ENCODE measurements around the gene AKIP1.

AKIP1 gene

DNA sequence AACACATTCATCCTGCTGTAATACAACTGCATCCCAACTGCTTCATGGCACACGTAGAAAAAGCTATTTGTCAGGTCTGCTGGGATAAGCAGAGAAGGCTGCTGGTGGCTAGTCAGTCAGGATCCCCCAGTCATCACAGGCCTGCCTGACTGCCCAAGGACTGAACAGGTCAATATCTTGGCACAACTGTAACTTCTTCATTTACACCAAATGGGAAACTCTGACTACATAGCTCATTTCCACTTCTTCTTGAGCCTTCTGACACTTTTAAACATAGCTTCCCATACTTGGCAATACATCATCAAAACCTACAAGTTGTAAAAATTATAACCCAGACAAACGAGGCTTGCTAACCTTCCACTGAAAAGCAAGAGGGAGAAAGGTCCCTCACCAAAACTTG lies 50.4 kb downstream of the AKIP1 start:
- no peak for DNase-seq

GRCh38 chr11:8962841-8963240 lies 51.9 kb downstream of the AKIP1 start:
- no peak for DNase-seq

DNA sequence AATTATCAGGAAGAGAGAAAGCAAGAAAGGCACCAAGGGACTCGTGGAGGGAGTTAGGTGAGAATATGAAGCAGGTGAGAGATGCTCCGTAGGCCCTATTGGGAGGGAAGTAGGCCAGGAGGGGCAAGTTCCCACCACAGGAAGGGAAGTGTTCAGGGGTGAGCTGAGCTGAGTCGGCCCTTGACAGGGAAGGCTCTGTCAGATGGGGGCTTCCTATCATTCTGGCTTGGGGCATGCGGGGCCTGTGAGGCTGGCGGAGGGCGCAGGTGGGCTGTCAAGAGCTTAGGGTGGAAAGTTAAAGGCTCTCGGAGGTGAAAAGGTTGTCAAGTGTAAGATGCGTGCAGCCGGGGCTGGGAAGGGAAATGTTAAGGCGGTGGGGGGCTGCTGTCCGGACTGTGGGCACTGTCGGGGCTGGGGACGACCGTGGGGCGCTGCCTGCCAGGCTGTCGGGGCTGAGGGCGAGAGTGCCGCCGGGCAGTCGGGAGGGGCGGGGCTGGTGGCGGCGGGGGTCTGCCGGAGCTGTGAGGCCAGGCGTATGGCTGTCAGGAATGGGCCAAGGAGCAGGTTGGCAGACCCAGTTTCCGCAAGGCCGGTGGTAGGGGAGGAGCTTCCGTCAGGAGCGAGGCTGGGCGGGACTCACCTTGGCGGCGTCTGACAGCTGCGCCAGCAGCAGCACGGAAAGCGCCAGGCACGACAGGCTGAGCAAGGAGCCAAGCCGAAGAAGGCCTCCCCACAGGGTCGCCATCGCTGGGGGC lies 52.8 kb downstream of the AKIP1 start:
- peak; percentile 85 for DNase-seq

DNA sequence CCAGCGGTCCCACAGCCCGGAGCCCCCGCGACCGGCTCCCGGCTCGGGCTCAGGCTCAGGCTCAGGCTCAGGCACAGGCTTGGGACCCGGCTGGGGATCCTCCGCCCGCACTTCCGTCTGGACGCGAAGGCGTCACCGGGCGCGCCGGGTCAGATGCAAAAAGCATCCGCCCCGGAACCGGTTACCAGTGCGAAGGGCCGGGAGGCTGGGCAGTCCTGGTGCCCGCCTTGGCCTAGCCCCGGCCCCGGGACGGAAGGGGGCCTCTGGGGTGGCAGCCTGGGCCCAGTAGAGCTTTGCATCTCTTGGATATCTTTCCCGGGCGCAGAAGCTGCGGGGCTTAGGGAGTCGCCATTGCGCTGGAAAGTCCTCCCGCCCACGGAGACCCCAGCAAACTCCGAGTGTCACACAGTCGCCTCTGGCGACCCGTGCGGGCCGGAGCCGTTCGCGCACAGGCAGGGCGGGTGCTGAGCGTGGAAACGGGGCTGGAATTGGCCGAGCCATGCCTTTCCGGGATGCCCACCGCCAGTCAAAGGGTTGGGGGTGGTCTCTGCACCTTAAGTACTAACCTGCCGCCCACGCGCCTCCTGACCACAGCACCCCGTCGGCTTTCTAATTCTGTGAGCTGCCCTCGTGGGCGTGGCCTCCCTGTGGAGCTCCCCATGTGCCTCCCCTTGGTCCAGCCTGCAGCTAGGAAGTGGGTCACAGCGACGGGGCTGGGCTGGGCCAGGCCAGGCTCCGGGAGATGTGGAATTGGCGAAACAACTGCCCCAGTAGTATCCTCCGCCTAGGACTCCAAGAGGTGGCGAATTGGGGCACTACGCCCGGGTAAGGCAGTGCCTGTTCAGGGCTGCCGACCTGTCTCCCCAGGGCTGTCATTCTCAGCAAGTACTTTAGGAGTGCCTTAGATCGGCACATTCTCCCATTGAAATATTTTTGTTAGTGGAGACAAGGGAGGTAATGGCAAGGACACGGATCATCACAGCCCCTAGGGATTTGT lies 53.6 kb downstream of the AKIP1 start, which contains the start of gene TMEM9B:
TSS of gene TMEM9B (minus strand) at position 119 of the 997 bp plus-strand sequence. CDS start 129 bp downstream, outside the sequence.
- peak; percentile 88 for DNase-seq

GRCh38 chr11:8967184-8967583 lies 56.2 kb downstream of the AKIP1 start:
- no peak for DNase-seq
